ENCODE measurements around the gene MFN2.

Gene MFN2

DNA sequence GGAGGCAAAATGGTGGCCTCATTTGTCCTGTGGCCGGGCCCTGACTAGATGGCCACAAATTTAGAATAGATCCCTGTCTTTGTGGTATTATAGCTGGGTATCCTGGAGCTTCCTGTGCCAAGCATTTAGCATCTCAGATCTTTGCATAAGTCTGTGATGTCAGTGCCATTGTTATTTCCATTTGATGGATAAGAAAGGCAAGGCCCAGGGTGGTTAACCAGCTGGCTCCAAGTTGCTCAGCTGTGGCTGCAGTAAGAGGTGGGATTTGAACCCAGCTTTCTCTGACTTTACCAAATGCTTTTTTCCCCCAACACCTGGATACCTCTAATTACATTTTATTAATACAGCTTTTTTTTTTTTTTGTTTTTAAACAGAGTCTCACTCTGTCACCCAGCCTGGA is 71.1 kb downstream of the MFN2 start:
- no peak for DNase-seq (ENCODE audit: low spot score)

DNA sequence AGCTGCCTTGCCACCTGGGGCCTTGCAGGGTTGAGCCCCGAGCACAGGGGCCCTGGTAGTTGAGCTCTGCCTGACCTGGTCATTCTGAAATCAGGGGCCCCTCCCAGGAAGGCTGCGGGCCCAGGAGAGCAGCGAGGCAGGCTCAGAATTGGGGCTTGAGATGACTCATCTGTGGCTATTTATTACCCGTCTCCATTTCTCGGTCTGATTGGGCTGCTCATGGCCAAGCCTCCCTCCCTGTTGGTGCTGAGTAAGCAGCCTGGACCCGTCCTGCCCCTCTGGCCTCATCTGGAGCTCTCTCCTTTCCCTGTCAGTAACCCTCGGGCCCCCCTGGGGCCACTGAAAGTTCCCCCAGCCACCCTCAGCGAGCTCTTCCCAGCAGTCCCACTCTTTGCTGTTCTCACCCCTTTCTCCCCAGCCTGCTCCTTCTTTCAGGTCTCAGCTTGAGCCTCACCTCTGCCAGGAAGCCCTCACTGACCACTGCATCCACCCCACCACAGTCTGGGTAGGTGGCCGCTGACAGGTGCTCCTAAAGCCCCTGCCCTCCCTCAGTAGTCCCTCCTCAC is 71.8 kb downstream of the MFN2 start:
- no peak for DNase-seq (ENCODE audit: low spot score)

DNA sequence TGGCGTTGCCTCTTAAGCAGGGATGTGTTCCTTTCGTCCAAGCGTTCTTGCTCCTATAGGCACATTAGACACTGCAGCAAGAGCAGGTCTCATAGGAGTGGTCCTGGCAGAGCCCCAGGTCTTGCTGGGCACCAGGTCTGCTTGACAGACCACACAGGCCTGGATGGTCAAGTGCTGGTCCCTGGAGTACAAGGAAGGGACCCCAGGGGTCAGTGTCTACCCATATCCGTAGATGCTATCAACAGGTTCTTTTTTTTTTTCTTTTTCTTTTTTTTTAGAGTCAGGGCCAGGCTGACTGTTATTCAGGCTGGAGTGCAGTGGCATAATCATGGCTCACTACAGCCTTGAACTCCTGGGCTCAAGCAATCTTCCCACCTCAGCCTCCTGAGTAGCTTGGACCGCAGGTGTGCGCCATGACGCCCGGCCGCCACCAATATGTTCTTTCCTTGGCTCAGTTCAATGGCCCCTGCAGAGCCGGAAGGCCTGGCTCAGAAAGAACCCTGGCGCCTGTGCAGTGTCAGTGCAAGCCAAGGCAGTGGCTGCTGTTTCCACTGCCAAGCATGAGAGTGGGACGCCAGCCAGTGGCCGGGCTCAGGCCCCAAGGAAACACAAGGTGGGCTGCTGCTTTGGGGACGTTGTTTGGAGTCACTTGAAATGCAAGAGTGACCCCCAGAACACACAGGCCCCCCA is 72.9 kb downstream of the MFN2 start:
- no peak for DNase-seq (ENCODE audit: low spot score)

DNA sequence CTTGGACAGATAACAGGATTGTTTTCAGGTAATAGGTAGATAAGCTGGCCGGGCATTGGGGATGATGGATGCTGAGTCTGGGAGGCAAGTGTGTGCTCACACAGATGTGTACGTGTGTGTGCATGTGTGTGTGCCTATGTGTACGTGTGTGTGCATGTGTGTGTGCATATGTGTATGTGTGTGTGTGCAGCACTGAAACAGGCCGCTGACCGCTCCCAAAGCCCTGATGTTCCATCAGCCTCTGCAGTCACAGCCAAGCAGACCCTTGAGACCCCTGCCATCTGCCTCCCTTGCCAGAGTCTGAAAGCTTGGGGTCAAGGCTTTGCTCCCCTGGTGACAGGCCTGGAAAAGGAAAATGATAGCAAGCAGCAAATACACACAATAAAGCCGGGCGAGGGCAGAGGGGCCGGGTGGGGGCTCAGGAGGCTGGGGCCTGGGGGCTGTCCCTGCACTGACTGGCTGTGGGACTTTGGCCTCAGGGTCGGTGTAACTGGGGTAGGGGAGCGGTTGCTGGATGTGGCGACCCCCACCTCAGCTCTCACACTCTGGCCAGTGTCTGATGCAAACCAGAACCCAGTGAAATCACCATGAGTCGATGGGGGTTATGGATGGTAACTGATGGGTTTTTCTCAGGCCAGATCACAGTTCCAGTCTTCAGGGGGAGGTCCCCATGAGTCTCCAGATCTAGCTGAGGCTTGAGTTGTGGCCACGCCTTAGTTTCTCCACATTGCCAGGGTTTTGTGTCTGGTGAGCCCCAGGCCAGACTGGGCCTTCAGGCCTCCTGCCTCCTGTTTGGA is 73.7 kb downstream of the MFN2 start:
- DNase-seq (ENCODE audit: low spot score), result no peak

DNA sequence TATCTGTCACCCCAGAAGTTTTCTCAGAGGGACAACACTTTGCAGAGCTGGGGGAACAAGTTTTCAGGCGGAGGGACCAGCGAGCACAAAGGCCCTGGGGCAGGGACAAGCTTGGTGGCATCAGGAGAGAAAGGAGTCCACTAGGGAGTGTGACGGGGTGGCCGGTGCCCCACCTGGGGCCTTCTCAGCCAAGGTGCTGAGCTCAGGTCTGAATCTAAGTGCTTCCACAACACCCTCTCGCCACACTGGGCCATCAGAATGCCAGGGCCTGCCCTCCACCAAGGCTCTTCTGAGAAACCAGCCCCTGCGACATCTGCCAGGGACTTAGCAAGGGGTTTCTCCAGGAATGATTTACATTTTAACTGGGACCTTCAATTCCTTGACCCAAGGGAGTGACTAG is 75.0 kb downstream of the MFN2 start:
- no peak for DNase-seq (ENCODE audit: low spot score)

DNA sequence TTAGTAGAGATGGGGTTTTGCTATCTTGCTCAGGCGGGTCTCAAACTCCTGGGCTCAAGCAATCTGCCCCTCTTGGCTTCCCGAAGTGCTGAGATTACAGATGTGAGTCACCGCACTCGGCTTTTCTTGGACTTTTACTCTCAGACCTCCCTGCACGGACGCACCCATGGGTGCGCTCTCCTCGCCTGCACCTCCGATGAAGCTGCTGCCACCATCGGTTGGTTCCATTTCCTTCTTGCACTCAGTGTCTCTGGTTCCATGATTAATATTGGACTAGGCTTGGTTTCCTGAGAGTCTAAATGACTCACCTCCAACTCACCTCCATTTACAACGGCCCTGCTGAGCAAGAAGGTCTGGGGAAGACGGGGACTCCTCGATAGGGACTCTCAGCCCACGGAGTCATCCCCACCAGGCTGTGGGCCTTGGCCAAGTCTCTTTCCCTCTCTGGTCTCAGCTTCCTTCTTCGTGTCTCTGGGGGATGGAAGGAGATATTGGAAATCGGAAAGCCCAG is 76.1 kb downstream of the MFN2 start:
- no peak for DNase-seq (ENCODE audit: low spot score)

DNA sequence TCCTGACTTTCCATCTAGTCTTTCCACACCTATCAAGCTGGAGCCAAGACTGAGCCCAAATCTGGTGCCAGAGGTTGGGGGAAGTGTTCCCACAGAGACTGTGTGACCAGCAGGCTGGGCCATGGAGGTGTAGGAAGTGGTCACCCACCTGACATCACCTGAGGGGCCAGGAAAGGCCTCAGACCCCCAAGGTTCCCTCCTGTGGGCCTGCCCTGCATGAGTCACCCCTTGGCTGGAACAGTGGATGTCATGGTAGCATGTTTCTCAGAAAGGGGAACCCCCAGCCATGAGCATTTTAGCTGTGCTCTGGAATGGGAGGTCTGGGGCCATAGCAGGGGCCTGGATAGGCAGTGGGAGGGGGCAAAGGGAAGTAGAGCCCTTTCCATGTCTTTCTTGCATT is 77.1 kb downstream of the MFN2 start:
- no peak for DNase-seq (ENCODE audit: low spot score)

DNA sequence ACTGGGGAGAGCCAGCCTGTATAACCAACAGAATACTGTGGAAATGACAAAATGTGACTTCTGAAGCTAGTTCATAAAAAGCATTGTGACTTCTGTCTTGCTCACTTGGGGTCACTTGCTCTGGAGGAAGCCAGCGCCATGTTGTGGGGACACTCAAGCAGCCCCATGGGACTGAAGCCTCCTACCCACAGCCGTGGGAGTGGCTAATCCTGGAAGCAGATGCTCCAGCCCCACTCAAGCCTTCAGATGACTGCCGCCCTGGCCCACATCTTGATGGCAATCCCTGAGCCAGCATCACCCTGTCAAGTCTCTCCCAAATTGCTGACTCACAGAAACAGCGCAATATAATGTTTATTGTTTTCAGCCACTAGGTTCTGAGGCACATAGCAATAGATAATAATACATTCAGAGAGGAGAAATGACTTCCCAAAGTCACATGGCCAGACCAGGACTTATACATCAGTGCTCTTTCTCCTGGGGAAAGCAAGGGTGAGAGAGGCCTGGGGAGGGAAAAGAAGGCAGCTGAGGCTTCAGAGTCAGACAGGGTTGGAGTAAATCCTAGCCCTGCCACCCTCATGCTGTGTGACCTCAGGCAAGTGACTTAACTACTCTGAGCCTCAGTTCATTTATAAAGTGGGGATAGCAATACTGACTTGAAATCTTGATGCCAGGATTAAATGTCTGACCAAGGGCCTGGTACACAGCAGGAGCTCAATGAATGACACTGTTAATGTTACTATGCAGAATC is 77.9 kb downstream of the MFN2 start:
- DNase-seq (ENCODE audit: low spot score), result no peak

DNA sequence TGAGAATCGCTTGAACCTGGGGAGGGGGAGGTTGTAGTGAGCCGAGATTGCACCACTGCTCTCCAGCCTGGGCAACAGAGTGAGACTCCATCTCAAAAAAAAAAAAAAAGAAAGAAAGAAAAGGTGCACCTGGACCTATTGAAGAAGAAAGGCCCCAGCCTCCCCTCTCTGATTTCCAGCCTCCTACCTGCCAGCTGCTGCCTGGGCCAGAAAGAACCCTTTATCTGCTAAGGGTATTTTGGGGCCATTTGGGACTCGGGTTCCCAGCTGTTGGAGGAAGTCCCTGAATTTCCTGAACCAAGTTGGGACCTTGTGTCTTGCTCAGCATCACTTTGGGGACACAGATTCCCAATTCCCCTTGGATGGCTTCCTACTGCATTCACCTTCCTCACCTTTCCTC is 79.0 kb downstream of the MFN2 start:
- no peak for DNase-seq (ENCODE audit: low spot score)

DNA sequence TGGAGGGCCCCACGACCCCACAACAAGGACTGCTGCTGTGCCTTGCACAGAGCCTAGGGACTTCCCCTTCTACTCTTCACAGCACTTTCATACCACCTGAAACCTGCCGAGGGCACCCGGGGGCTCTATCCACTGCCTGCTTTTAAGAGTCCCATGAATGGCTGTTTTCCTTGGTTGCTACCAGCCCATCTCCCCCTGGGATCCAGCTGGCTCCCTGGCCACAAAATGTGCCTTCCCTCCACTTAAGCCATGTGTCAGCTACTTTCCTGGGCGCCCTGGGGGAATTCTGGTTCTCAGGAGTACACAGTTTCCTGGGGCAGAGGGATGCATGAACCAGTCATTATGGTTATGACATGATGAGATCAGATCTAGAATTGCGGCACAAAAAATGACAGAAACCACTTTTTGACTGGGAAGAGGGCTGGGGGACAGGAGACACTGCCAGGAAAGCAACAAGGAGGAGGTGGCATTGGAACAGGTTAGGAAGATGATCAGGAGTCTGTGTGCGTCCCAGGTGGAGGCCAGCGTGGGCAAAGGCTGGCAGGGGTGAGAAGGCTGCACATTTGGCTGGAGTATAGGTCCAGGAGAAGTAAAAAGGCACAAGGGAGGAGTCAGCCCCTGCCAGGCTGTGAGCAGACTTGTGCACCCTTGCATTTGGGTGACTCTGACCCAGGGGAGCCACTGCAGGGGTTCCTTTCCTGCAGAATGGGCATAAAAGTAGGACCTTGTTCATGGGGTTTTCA is 79.6 kb downstream of the MFN2 start:
- DNase-seq (ENCODE audit: low spot score), result no peak

DNA sequence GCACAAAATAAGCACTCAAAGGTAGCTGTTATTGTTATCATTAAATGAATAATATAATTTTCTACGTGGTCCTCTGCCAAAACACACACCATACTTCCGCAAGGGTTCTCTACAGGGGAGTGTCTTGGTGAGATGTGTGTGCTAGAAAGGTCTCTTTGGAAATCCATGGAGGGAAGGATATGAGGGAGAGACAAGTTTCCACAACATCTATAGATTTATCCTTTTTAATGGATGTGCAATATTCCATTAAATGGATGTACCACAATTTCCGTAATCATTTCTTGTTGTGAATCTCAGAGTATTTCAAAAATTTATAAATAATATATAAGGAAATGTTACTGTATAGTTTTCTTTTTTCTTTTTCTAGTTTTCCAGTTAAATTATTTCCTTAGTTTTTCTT is 80.3 kb downstream of the MFN2 start:
- no peak for DNase-seq (ENCODE audit: low spot score)

Data from hematopoietic multipotent progenitor cell treated with erythropoietin and hydrocortisone succinate and interleukin-3 and kit ligand, for 15 days (in vitro differentiated cells).